ENCODE measurements around the gene RNF169. TPM values are rescaled to one million over a fixed set of nuclear protein-coding genes. Genes with fewer than 3 reads are reported as not detected.

RNF169 gene
- total and polyA plus RNA-seq, 2 experiments from 2014 or later, result 0.78 to 16.5 TPM

GRCh38 chr11:74837191-74837590 is 88.5 kb downstream of the RNF169 start:
- H3K27me3 Mint-ChIP-seq (ENCODE audit: insufficient read depth, low read depth, poor library complexity), result peaks cover 5% of the 10 kb centered on the region
- no peak for DNase-seq (ENCODE audit: low spot score)
- Histone ChIP-seq H3K36me3 (ENCODE audit: insufficient read depth) (peaks cover 15% of the 10 kb centered on the region; the same call in 1 of the 2 replicates), H3K27me3 (ENCODE audit: insufficient read depth) (no peaks in the 10 kb centered on the region), H3K27ac (ENCODE audit: low read depth) (no peak overlapping the region), H4K20me1 (replicated peaks; ENCODE audit: insufficient read depth) (no peaks in the 10 kb centered on the region; the same call in 1 of the 2 replicates), H2AFZ (no peak overlapping the region), H3F3A (replicated peaks; ENCODE audit: low read depth) (no peaks in the 10 kb centered on the region), H3K79me2 (replicated peaks; ENCODE audit: insufficient read depth) (no peaks in the 10 kb centered on the region), H3K4me1 (ENCODE audit: insufficient read depth) (no peaks in the 10 kb centered on the region), H3K4me3 (no peak overlapping the region), H3K4me2 (no peak overlapping the region), H3K9me2 (ENCODE audit: insufficient read depth) (no peaks in the 10 kb centered on the region)
- no peak overlapping the region for H3K27ac Mint-ChIP-seq
- H3K4me3 Mint-ChIP-seq, result no peak overlapping the region
- TF ChIP-seq CTCF (conservative IDR thresholded peaks at IDR 0.05; ENCODE audit: low read depth in 2 of 2) (no peak), POLR2AphosphoS5 (IDR thresholded peaks at IDR 0.05; ENCODE audit: low read depth) (no peak), EZH2 (IDR thresholded peaks at IDR 0.05; ENCODE audit: low read depth, unreplicated experiment) (no peak), ZNF331 (CRISPR knock-in tag; IDR thresholded peaks at IDR 0.05; ENCODE audit: low read depth) (no peak), NANOG (IDR thresholded peaks at IDR 0.05; ENCODE audit: borderline replicate concordance) (no peak), ZNF114 (CRISPR knock-in tag; IDR thresholded peaks at IDR 0.05) (no peak), ETS1 (IDR thresholded peaks at IDR 0.05) (no peak), EZH2phosphoT487 (IDR thresholded peaks at IDR 0.05; ENCODE audit: unreplicated experiment) (no peak), JUNB (IDR thresholded peaks at IDR 0.05; ENCODE audit: unreplicated experiment) (no peak), ZNF462 (CRISPR knock-in tag; IDR thresholded peaks at IDR 0.05) (no peak), REST (IDR thresholded peaks at IDR 0.05; ENCODE audit: unreplicated experiment) (no peak), CREB1 (CRISPR knock-in tag; IDR thresholded peaks at IDR 0.05; ENCODE audit: low read depth) (no peak), STAT1 (IDR thresholded peaks at IDR 0.05; ENCODE audit: unreplicated experiment) (no peak)
- no peaks in the 10 kb centered on the region; the same call in 2 of the 3 replicates for H3K9me3 Mint-ChIP-seq
- ATAC-seq, result no peak
- H3K36me3 Mint-ChIP-seq (ENCODE audit: low read depth), result peaks cover 20% of the 10 kb centered on the region
- peaks cover 5% of the 10 kb centered on the region; the same call in 1 of the 3 replicates for H3K4me1 Mint-ChIP-seq

Data from GM23338 (cell line).